ENCODE data around the gene CD27.

DNA sequence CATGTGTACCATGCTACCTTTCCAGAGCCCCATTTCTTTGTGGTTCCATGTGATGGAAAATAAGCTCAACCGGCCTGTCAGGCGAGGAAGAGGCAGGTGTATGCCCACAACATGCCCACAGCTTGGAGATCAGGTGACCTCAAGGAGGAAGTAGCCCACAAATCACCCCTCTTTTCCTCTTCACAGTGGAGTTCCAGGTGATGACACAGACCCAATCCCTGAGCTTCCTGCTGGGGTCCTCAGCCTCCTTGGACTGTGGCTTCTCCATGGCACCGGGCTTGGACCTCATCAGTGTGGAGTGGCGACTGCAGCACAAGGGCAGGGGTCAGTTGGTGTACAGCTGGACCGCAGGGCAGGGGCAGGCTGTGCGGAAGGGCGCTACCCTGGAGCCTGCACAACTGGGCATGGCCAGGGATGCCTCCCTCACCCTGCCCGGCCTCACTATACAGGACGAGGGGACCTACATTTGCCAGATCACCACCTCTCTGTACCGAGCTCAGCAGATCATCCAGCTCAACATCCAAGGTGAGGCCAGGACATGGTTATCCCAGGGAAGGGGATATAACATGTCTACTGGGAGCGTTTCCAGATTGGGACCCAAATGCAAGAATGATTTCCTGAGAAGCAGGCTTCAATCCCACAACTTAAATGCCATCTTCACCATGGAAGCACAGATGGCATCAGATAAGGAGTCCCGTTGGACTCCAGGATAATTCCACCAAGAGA lies 12.6 kb downstream of the CD27 start:
- TF ChIP-seq, protein P1, sequence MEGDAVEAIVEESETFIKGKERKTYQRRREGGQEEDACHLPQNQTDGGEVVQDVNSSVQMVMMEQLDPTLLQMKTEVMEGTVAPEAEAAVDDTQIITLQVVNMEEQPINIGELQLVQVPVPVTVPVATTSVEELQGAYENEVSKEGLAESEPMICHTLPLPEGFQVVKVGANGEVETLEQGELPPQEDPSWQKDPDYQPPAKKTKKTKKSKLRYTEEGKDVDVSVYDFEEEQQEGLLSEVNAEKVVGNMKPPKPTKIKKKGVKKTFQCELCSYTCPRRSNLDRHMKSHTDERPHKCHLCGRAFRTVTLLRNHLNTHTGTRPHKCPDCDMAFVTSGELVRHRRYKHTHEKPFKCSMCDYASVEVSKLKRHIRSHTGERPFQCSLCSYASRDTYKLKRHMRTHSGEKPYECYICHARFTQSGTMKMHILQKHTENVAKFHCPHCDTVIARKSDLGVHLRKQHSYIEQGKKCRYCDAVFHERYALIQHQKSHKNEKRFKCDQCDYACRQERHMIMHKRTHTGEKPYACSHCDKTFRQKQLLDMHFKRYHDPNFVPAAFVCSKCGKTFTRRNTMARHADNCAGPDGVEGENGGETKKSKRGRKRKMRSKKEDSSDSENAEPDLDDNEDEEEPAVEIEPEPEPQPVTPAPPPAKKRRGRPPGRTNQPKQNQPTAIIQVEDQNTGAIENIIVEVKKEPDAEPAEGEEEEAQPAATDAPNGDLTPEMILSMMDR (IDR thresholded peaks at IDR 0.05) = no peak
- no peak for TF ChIP-seq POLR2A (IDR thresholded peaks at IDR 0.05)

All from lower leg skin (tissue), 3 donors.